ENCODE measurements around the gene KANSL1. TPM values are rescaled to one million over a fixed set of nuclear protein-coding genes. Genes with fewer than 3 reads are reported as not detected.

KANSL1 gene
- total RNA-seq, 1 donor from 2014 or later = 191 TPM

DNA sequence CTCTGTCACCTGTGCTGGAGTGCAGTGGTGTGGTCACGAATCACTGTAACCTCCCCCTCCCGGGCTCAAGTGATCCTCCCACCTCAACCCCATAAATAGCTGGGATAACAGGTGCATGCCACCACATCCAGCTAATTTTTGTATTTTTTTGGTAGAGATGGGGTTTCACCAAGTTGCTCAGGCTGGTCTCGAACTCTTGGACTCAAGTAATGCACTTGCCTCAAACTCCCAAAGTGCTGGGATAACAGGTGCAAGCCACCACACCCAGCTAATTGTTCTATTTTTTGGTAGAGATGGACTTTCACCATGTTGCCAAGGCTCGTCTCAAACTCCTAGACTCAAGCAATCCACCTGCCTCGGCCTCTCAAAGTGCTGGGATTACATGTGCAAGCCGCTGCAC, 107.7 kb downstream of the KANSL1 start:
- Mint-ChIP-seq H3K27ac (ENCODE audit: unreplicated experiment) (no peak overlapping the region), H3K4me1 (ENCODE audit: low read depth, unreplicated experiment) (peaks cover 9% of the 10 kb centered on the region), H3K27me3 (ENCODE audit: unreplicated experiment) (peaks cover 2% of the 10 kb centered on the region), H3K4me3 (ENCODE audit: unreplicated experiment) (no peak overlapping the region), H3K9me3 (ENCODE audit: unreplicated experiment) (peaks cover 5% of the 10 kb centered on the region), H3K36me3 (ENCODE audit: unreplicated experiment) (no peaks in the 10 kb centered on the region)
- DNase-seq = no peak
- TF ChIP-seq, protein P1, sequence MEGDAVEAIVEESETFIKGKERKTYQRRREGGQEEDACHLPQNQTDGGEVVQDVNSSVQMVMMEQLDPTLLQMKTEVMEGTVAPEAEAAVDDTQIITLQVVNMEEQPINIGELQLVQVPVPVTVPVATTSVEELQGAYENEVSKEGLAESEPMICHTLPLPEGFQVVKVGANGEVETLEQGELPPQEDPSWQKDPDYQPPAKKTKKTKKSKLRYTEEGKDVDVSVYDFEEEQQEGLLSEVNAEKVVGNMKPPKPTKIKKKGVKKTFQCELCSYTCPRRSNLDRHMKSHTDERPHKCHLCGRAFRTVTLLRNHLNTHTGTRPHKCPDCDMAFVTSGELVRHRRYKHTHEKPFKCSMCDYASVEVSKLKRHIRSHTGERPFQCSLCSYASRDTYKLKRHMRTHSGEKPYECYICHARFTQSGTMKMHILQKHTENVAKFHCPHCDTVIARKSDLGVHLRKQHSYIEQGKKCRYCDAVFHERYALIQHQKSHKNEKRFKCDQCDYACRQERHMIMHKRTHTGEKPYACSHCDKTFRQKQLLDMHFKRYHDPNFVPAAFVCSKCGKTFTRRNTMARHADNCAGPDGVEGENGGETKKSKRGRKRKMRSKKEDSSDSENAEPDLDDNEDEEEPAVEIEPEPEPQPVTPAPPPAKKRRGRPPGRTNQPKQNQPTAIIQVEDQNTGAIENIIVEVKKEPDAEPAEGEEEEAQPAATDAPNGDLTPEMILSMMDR (IDR thresholded peaks at IDR 0.05; ENCODE audit: partially characterized antibody, unreplicated experiment) = no peak

DNA sequence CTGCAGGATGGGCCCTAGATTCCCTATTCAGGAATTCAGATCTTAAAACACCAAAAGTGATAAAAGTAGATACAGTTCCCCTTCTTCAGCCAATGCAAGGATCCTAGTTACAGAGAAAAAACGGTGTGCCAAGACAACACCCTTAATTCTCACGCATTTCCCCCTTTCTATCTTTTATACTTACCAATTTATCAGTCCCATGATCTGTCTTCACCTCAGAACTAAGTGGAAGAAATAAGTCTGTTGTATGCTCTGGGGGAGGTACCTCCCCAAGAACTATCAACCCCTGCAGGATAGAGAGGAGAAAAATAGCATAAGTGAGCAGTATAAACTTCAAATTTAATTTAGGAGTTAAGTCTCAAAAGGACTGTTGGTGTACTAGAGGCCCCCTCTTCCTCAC, 111.0 kb downstream of the KANSL1 start:
- Mint-ChIP-seq H3K27ac (ENCODE audit: unreplicated experiment) (no peak overlapping the region), H3K27me3 (ENCODE audit: unreplicated experiment) (peaks cover 2% of the 10 kb centered on the region), H3K9me3 (ENCODE audit: unreplicated experiment) (peaks cover 3% of the 10 kb centered on the region), H3K4me3 (ENCODE audit: unreplicated experiment) (no peak overlapping the region), H3K36me3 (ENCODE audit: unreplicated experiment) (no peaks in the 10 kb centered on the region), H3K4me1 (ENCODE audit: low read depth, unreplicated experiment) (peaks cover 11% of the 10 kb centered on the region)
- DNase-seq = no peak
- TF ChIP-seq, protein P1 (IDR thresholded peaks at IDR 0.05; ENCODE audit: partially characterized antibody, unreplicated experiment) = no peak

DNA sequence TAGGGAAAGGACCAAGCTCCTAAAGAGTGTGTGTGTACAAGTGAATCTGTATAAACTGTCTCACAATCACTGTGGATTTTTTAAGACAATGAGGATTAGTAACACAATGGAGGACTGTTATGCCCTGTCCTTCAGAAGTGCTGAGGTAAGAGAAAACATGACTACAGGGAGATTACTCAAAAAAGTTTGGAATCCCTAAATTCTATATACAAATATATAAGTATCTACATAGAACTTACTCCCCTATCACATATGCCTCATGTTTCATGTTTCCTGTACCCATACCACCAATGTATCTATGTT, 112.3 kb downstream of the KANSL1 start:
- TF ChIP-seq, protein P1 (IDR thresholded peaks at IDR 0.05; ENCODE audit: partially characterized antibody, unreplicated experiment) = no peak
- Mint-ChIP-seq H3K27me3 (ENCODE audit: unreplicated experiment) (peaks cover 3% of the 10 kb centered on the region), H3K4me1 (ENCODE audit: low read depth, unreplicated experiment) (peaks cover 11% of the 10 kb centered on the region), H3K27ac (ENCODE audit: unreplicated experiment) (no peak overlapping the region), H3K4me3 (ENCODE audit: unreplicated experiment) (no peak overlapping the region), H3K36me3 (ENCODE audit: unreplicated experiment) (peaks cover 8% of the 10 kb centered on the region), H3K9me3 (ENCODE audit: unreplicated experiment) (peaks cover 9% of the 10 kb centered on the region)
- DNase-seq = no peak

DNA sequence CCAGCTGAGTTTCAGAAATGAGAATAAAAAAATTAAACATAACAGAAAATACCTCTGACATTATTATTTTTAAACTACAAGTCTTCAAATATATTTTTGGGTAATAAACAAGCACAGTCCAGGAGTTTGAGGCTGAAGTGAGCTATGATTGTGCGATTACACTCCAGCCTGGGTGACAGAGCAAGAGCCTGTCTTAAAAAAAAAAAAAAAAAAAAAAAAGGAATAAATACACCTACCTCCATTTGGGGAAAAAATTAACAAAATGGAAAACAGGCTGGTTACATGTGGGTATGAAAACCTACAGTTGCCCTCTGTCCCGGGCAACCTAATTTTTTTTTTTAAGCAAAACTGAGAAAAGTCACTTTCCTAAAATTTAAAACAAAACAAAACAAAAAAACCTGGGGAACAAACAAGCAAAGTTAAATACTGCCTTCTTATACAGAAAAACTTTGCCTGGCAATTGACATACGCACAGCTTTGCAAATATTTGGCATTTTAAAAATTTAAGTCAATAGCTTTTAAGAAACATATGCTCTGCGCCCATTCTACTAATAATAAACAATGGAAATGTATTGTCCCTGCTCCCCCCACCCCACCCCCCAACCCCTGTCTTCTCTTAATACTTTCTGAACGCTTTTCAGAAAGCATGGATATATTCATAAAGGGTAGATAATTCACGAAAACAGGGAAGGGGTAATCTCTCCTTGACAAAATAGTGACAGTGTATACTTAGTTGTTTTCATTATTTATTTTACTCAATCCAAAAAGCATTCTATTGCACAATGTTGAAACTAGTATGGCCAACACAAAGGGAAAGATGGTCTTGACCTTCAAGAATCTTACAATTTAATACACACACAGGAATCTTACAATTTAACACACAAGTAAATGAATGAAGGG, 112.9 kb downstream of the KANSL1 start:
- H3K27me3 Mint-ChIP-seq (ENCODE audit: unreplicated experiment) = peaks cover 3% of the 10 kb centered on the region
- H3K27ac Mint-ChIP-seq (ENCODE audit: unreplicated experiment) = no peak overlapping the region
- DNase-seq = no peak
- H3K4me1 Mint-ChIP-seq (ENCODE audit: low read depth, unreplicated experiment) = peaks cover 11% of the 10 kb centered on the region
- H3K9me3 Mint-ChIP-seq (ENCODE audit: unreplicated experiment) = peaks cover 11% of the 10 kb centered on the region
- TF ChIP-seq, protein P1 (IDR thresholded peaks at IDR 0.05; ENCODE audit: partially characterized antibody, unreplicated experiment) = no peak
- H3K36me3 Mint-ChIP-seq (ENCODE audit: unreplicated experiment) = peaks cover 8% of the 10 kb centered on the region
- no peak overlapping the region for H3K4me3 Mint-ChIP-seq (ENCODE audit: unreplicated experiment)

DNA sequence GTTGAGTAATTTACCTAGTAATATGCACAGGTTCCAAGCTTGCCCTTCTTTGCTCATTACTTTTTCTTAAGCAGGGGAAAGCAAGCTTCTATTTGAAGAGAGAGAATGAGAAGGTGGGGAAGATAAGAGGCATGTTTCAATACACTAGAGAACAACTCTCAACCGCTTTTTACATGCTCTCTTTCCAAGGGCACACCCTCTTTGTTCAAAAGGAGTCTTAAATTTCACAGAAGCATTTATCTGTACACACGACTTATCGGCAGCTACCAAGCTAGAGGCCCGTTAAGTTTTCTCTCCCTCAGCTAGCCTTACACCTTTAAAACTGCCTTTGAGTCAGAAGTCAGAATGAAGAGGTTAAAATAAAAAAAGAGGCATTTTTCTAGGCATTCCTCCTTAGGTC, 114.6 kb downstream of the KANSL1 start:
- H3K36me3 Mint-ChIP-seq (ENCODE audit: unreplicated experiment) = peaks cover 8% of the 10 kb centered on the region

More for the DNA sequence above, 114.6 kb downstream of the KANSL1 start:
- Mint-ChIP-seq H3K27ac (ENCODE audit: unreplicated experiment) (peak overlapping the region; percentile 56), H3K4me1 (ENCODE audit: low read depth, unreplicated experiment) (peaks cover 11% of the 10 kb centered on the region), H3K27me3 (ENCODE audit: unreplicated experiment) (peaks cover 2% of the 10 kb centered on the region), H3K4me3 (ENCODE audit: unreplicated experiment) (no peak overlapping the region), H3K9me3 (ENCODE audit: unreplicated experiment) (peaks cover 11% of the 10 kb centered on the region)
- TF ChIP-seq, protein P1 (IDR thresholded peaks at IDR 0.05; ENCODE audit: partially characterized antibody, unreplicated experiment) = no peak
- DNase-seq = no peak
